Measurements from ENCODE around the gene PPAN.

- TF ChIP-seq, protein P1, sequence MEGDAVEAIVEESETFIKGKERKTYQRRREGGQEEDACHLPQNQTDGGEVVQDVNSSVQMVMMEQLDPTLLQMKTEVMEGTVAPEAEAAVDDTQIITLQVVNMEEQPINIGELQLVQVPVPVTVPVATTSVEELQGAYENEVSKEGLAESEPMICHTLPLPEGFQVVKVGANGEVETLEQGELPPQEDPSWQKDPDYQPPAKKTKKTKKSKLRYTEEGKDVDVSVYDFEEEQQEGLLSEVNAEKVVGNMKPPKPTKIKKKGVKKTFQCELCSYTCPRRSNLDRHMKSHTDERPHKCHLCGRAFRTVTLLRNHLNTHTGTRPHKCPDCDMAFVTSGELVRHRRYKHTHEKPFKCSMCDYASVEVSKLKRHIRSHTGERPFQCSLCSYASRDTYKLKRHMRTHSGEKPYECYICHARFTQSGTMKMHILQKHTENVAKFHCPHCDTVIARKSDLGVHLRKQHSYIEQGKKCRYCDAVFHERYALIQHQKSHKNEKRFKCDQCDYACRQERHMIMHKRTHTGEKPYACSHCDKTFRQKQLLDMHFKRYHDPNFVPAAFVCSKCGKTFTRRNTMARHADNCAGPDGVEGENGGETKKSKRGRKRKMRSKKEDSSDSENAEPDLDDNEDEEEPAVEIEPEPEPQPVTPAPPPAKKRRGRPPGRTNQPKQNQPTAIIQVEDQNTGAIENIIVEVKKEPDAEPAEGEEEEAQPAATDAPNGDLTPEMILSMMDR (optimal IDR thresholded peaks at IDR 0.05 in 1 of 3, IDR thresholded peaks at IDR 0.05 in 1 of 3, conservative IDR thresholded peaks at IDR 0.05 in 1 of 3; ENCODE audit: extremely low read depth in 1 of 3, insufficient read depth in 2 of 3, low read length in 3 of 3), result no peak
- no peak for TF ChIP-seq EZH2 (IDR thresholded peaks at IDR 0.05; ENCODE audit: low read length)
These were observed 27.8 kb upstream of the PPAN start for GRCh38 chr19:10078329-10078728.
